ENCODE measurements around the gene GAGE12H.
"Not testable (repeated sequence)": the region's sequence is repeated elsewhere in the genome, so short reads cannot be mapped to it uniquely, and the experiment has no call there.

The GAGE12H gene, protein sequence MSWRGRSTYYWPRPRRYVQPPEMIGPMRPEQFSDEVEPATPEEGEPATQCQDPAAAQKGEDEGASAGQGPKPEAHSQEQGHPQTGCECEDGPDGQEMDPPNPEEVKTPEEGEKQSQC

DNA sequence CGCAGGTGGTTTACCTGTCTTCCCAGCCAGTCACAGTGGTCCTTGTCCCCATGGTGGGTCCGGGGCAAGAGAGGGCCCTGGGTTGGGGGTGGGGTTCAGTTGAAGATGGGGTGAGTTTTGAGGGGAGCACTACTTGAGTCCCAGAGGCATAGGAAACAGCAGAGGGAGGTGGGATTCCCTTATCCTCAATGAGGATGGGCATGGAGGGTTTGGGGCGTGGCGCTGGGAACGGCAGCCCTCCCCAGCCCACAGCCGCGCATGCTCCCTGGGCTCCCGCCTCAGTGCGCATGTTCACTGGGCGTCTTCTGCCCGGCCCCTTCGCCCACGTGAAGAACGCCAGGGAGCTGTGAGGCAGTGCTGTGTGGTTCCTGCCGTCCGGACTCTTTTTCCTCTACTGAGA lies at the start of gene GAGE12H:
TSS of gene GAGE12H (plus strand) at position 301 of the 400 bp plus-strand sequence. CDS start 1,155 bp downstream, outside the sequence.
- not testable (repeated sequence) for H3K27ac ChIP-seq (ENCODE audit: low read length); H3K9ac ChIP-seq (ENCODE audit: low read depth, low read length); H3K9me3 ChIP-seq (ENCODE audit: insufficient read depth, low read depth, low read length); H3K4me1 ChIP-seq (ENCODE audit: insufficient read depth, low read length); H3K36me3 ChIP-seq (ENCODE audit: insufficient read depth, low read depth, low read length); H3K4me3 ChIP-seq (ENCODE audit: low read length); H3K27me3 ChIP-seq (ENCODE audit: insufficient read depth, low read length)

DNA sequence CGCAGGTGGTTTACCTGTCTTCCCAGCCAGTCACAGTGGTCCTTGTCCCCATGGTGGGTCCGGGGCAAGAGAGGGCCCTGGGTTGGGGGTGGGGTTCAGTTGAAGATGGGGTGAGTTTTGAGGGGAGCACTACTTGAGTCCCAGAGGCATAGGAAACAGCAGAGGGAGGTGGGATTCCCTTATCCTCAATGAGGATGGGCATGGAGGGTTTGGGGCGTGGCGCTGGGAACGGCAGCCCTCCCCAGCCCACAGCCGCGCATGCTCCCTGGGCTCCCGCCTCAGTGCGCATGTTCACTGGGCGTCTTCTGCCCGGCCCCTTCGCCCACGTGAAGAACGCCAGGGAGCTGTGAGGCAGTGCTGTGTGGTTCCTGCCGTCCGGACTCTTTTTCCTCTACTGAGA lies 47.9 kb upstream of the GAGE12H start, which contains the start of gene GAGE12C:
TSS of gene GAGE12C (plus strand) at position 301 of the 400 bp plus-strand sequence. CDS start 1,155 bp downstream, outside the sequence.
- not testable (repeated sequence) for H3K36me3 ChIP-seq (ENCODE audit: insufficient read depth, low read depth, low read length); H3K9ac ChIP-seq (ENCODE audit: low read depth, low read length); H3K27me3 ChIP-seq (ENCODE audit: insufficient read depth, low read length)

DNA sequence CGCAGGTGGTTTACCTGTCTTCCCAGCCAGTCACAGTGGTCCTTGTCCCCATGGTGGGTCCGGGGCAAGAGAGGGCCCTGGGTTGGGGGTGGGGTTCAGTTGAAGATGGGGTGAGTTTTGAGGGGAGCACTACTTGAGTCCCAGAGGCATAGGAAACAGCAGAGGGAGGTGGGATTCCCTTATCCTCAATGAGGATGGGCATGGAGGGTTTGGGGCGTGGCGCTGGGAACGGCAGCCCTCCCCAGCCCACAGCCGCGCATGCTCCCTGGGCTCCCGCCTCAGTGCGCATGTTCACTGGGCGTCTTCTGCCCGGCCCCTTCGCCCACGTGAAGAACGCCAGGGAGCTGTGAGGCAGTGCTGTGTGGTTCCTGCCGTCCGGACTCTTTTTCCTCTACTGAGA lies 38.3 kb upstream of the GAGE12H start, which contains the start of gene GAGE12D:
TSS of gene GAGE12D (plus strand) at position 301 of the 400 bp plus-strand sequence. CDS start 1,155 bp downstream, outside the sequence.
- not testable (repeated sequence) for H3K36me3 ChIP-seq (ENCODE audit: insufficient read depth, low read depth, low read length); H3K27ac ChIP-seq (ENCODE audit: low read length); H3K4me1 ChIP-seq (ENCODE audit: insufficient read depth, low read length); H3K4me3 ChIP-seq (ENCODE audit: low read length); H3K9ac ChIP-seq (ENCODE audit: low read depth, low read length); H3K27me3 ChIP-seq (ENCODE audit: insufficient read depth, low read length); H3K9me3 ChIP-seq (ENCODE audit: insufficient read depth, low read depth, low read length)

More for the DNA sequence above, 47.9 kb upstream of the GAGE12H start, which contains the start of gene GAGE12C:
- not testable (repeated sequence) for H3K9me3 ChIP-seq (ENCODE audit: insufficient read depth, low read depth, low read length); H3K4me3 ChIP-seq (ENCODE audit: low read length); H3K27ac ChIP-seq (ENCODE audit: low read length); H3K4me1 ChIP-seq (ENCODE audit: insufficient read depth, low read length)

DNA sequence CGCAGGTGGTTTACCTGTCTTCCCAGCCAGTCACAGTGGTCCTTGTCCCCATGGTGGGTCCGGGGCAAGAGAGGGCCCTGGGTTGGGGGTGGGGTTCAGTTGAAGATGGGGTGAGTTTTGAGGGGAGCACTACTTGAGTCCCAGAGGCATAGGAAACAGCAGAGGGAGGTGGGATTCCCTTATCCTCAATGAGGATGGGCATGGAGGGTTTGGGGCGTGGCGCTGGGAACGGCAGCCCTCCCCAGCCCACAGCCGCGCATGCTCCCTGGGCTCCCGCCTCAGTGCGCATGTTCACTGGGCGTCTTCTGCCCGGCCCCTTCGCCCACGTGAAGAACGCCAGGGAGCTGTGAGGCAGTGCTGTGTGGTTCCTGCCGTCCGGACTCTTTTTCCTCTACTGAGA lies 28.8 kb upstream of the GAGE12H start, which contains the start of gene GAGE12E:
TSS of gene GAGE12E (plus strand) at position 301 of the 400 bp plus-strand sequence. CDS start 1,155 bp downstream, outside the sequence.
- H3K9ac ChIP-seq (ENCODE audit: low read depth, low read length); H3K4me1 ChIP-seq (ENCODE audit: insufficient read depth, low read length); H3K4me3 ChIP-seq (ENCODE audit: low read length); H3K27ac ChIP-seq (ENCODE audit: low read length); H3K9me3 ChIP-seq (ENCODE audit: insufficient read depth, low read depth, low read length); H3K36me3 ChIP-seq (ENCODE audit: insufficient read depth, low read depth, low read length); H3K27me3 ChIP-seq (ENCODE audit: insufficient read depth, low read length): not testable (repeated sequence)

DNA sequence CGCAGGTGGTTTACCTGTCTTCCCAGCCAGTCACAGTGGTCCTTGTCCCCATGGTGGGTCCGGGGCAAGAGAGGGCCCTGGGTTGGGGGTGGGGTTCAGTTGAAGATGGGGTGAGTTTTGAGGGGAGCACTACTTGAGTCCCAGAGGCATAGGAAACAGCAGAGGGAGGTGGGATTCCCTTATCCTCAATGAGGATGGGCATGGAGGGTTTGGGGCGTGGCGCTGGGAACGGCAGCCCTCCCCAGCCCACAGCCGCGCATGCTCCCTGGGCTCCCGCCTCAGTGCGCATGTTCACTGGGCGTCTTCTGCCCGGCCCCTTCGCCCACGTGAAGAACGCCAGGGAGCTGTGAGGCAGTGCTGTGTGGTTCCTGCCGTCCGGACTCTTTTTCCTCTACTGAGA lies 19.2 kb upstream of the GAGE12H start, which contains the start of gene GAGE12F:
TSS of gene GAGE12F (plus strand) at position 301 of the 400 bp plus-strand sequence. CDS start 1,155 bp downstream, outside the sequence.
- not testable (repeated sequence) for H3K4me3 ChIP-seq (ENCODE audit: low read length); H3K4me1 ChIP-seq (ENCODE audit: insufficient read depth, low read length); H3K27me3 ChIP-seq (ENCODE audit: insufficient read depth, low read length); H3K36me3 ChIP-seq (ENCODE audit: insufficient read depth, low read depth, low read length); H3K27ac ChIP-seq (ENCODE audit: low read length); H3K9me3 ChIP-seq (ENCODE audit: insufficient read depth, low read depth, low read length); H3K9ac ChIP-seq (ENCODE audit: low read depth, low read length)

DNA sequence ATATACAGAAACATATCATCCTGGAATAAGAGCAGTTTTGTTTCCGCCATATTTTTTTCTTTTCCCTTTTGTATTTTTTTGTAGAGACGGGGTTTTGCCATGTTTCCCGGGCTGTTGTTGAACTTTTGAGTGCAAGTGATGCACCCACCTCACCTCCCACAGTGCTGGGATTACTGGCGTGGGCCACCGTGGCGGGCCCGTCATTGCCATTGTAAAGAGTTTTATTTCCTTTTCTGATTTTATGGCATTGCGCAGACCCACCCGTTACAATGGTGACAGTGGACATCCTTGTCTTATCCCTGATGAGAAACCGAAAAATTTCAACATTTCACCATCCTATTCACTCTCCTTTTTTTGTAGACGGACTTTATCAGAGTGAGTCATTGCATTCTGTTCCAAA lies 11.0 kb upstream of the GAGE12H start:
- H3K27me3 ChIP-seq (ENCODE audit: insufficient read depth, low read length); H3K9ac ChIP-seq (ENCODE audit: low read depth, low read length); H3K27ac ChIP-seq (ENCODE audit: low read length); H3K9me3 ChIP-seq (ENCODE audit: insufficient read depth, low read depth, low read length); H3K36me3 ChIP-seq (ENCODE audit: insufficient read depth, low read depth, low read length); H3K4me3 ChIP-seq (ENCODE audit: low read length); H3K4me1 ChIP-seq (ENCODE audit: insufficient read depth, low read length): not testable (repeated sequence)

DNA sequence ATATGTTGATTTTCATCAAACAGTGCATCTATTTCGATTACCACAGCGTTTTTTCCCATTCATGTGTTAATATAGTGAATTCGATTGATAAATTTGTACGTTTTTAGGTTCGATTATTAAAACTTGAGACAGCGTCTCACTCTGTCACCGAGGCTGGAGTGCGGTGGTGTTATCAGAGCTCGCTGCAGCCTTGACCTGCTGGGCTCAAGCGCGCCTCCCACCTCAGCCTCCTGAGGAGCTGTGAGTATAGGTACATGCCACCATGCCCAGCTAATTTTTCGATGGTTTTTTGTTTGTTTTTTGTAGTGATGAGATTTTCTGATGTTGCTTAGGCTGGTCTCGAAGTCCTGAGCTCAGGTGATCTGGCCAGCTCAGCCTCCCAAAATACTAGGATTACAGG lies 10.6 kb upstream of the GAGE12H start:
- not testable (repeated sequence) for H3K9ac ChIP-seq (ENCODE audit: low read depth, low read length); H3K9me3 ChIP-seq (ENCODE audit: insufficient read depth, low read depth, low read length); H3K36me3 ChIP-seq (ENCODE audit: insufficient read depth, low read depth, low read length); H3K27me3 ChIP-seq (ENCODE audit: insufficient read depth, low read length); H3K27ac ChIP-seq (ENCODE audit: low read length); H3K4me3 ChIP-seq (ENCODE audit: low read length); H3K4me1 ChIP-seq (ENCODE audit: insufficient read depth, low read length)

DNA sequence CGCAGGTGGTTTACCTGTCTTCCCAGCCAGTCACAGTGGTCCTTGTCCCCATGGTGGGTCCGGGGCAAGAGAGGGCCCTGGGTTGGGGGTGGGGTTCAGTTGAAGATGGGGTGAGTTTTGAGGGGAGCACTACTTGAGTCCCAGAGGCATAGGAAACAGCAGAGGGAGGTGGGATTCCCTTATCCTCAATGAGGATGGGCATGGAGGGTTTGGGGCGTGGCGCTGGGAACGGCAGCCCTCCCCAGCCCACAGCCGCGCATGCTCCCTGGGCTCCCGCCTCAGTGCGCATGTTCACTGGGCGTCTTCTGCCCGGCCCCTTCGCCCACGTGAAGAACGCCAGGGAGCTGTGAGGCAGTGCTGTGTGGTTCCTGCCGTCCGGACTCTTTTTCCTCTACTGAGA lies 9.6 kb upstream of the GAGE12H start, which contains the start of gene GAGE12G:
TSS of gene GAGE12G (plus strand) at position 301 of the 400 bp plus-strand sequence. CDS start 1,155 bp downstream, outside the sequence.
- not testable (repeated sequence) for H3K27ac ChIP-seq (ENCODE audit: low read length); H3K9ac ChIP-seq (ENCODE audit: low read depth, low read length); H3K36me3 ChIP-seq (ENCODE audit: insufficient read depth, low read depth, low read length); H3K4me1 ChIP-seq (ENCODE audit: insufficient read depth, low read length); H3K4me3 ChIP-seq (ENCODE audit: low read length); H3K9me3 ChIP-seq (ENCODE audit: insufficient read depth, low read depth, low read length); H3K27me3 ChIP-seq (ENCODE audit: insufficient read depth, low read length)

DNA sequence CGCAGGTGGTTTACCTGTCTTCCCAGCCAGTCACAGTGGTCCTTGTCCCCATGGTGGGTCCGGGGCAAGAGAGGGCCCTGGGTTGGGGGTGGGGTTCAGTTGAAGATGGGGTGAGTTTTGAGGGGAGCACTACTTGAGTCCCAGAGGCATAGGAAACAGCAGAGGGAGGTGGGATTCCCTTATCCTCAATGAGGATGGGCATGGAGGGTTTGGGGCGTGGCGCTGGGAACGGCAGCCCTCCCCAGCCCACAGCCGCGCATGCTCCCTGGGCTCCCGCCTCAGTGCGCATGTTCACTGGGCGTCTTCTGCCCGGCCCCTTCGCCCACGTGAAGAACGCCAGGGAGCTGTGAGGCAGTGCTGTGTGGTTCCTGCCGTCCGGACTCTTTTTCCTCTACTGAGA lies 9.4 kb downstream of the GAGE12H start, which contains the start of gene GAGE2A:
TSS of gene GAGE2A (plus strand) at position 301 of the 400 bp plus-strand sequence. CDS start 1,155 bp downstream, outside the sequence.
- H3K9me3 ChIP-seq (ENCODE audit: insufficient read depth, low read depth, low read length); H3K27ac ChIP-seq (ENCODE audit: low read length); H3K27me3 ChIP-seq (ENCODE audit: insufficient read depth, low read length); H3K9ac ChIP-seq (ENCODE audit: low read depth, low read length); H3K36me3 ChIP-seq (ENCODE audit: insufficient read depth, low read depth, low read length); H3K4me1 ChIP-seq (ENCODE audit: insufficient read depth, low read length); H3K4me3 ChIP-seq (ENCODE audit: low read length): not testable (repeated sequence)

DNA sequence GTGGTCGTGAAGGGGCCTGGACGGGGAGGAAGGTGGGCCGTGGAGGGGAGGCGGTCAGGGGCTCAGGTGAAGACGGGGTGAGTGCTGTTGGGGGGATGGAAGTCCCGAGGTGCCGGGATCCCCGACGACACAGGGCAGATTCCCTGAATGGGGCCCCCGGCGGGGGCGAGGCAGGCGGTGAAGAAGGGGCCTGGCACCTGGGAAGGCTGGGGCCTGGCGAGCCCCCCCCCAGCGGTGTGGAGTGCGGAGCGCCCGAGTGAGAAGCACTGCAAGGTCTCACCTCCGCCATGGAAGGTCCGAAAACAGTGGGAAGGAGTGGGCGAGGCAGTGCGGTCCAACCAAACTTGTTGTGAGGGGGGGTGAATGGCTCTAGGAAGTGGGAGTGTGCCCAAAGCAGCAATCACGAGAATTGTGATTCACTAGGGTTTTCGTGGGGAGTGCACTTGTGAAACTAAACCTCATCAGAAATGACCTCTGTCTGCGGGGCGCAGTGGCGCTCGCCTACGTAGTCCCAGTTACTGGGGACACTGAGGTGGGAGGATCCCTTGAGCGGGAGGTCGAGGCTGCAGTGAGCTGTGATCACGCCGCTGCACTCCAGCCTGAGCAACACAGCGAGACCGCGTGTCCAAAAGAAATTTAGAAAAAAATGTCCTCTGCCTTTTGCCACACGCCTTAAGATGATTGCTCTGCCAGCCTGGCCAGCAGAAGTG lies 10.2 kb downstream of the GAGE12H start:
- H3K4me1 ChIP-seq (ENCODE audit: insufficient read depth, low read length); H3K9ac ChIP-seq (ENCODE audit: low read depth, low read length); H3K27me3 ChIP-seq (ENCODE audit: insufficient read depth, low read length); H3K9me3 ChIP-seq (ENCODE audit: insufficient read depth, low read depth, low read length); H3K4me3 ChIP-seq (ENCODE audit: low read length); H3K36me3 ChIP-seq (ENCODE audit: insufficient read depth, low read depth, low read length); H3K27ac ChIP-seq (ENCODE audit: low read length): not testable (repeated sequence)

DNA sequence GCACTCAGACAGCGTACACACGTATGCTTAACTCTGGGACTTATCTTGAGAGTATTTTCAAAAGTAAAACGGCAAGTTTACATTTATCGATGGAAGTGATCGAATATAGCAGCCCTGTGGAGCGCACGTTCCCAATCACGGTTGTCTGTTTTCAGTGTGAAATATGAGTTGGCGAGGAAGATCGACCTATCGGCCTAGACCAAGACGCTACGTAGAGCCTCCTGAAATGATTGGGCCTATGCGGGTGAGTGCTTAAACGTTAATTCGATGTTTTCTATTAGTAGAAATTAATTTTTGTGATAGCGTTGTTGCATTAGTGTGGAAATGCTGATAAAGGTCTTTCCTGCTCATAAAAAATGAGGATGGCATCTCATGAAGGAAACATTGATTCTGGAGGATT lies 10.7 kb downstream of the GAGE12H start:
- not testable (repeated sequence) for H3K36me3 ChIP-seq (ENCODE audit: insufficient read depth, low read depth, low read length); H3K9me3 ChIP-seq (ENCODE audit: insufficient read depth, low read depth, low read length); H3K27me3 ChIP-seq (ENCODE audit: insufficient read depth, low read length); H3K9ac ChIP-seq (ENCODE audit: low read depth, low read length); H3K4me1 ChIP-seq (ENCODE audit: insufficient read depth, low read length); H3K4me3 ChIP-seq (ENCODE audit: low read length); H3K27ac ChIP-seq (ENCODE audit: low read length)

DNA sequence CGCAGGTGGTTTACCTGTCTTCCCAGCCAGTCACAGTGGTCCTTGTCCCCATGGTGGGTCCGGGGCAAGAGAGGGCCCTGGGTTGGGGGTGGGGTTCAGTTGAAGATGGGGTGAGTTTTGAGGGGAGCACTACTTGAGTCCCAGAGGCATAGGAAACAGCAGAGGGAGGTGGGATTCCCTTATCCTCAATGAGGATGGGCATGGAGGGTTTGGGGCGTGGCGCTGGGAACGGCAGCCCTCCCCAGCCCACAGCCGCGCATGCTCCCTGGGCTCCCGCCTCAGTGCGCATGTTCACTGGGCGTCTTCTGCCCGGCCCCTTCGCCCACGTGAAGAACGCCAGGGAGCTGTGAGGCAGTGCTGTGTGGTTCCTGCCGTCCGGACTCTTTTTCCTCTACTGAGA lies 19.0 kb downstream of the GAGE12H start, which contains the start of gene GAGE1:
TSS of gene GAGE1 (plus strand) at position 301 of the 400 bp plus-strand sequence. CDS start 1,155 bp downstream, outside the sequence.
- not testable (repeated sequence) for H3K9ac ChIP-seq (ENCODE audit: low read depth, low read length); H3K9me3 ChIP-seq (ENCODE audit: insufficient read depth, low read depth, low read length)

More for the DNA sequence above, 19.0 kb downstream of the GAGE12H start, which contains the start of gene GAGE1:
- not testable (repeated sequence) for H3K36me3 ChIP-seq (ENCODE audit: insufficient read depth, low read depth, low read length); H3K27me3 ChIP-seq (ENCODE audit: insufficient read depth, low read length); H3K4me3 ChIP-seq (ENCODE audit: low read length); H3K27ac ChIP-seq (ENCODE audit: low read length); H3K4me1 ChIP-seq (ENCODE audit: insufficient read depth, low read length)
